Embryonic facial prominence (tissue), 1 donor: ENCODE data around the gene H6PD.

ENCODE experiments used
- DNase-seq: peaks from one replicate; pipeline ENCODE4 v3.0.0-alpha.2; 2016; ENCODE audit errors: extremely low spot score

H6PD gene

DNA sequence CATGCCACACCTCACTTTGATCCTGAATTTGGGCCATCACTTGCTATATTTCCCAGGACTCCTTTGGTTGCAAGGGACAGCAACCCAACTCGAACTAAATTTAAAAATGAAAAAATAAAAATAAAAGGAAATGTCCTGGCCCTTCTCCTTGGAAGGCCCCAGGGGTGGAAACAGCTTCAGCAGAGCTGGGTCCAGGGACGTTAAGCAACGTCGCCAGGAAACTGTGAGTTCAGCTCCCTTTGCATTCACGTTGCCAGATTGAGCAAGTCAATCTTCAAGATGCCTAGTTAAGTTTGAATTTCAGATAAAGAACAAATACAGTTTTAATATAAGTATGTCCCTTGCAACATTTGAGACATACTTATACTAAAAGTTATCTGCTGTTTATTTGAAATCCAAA is 43.5 kb downstream of the H6PD start:
- DNase-seq = no peak

DNA sequence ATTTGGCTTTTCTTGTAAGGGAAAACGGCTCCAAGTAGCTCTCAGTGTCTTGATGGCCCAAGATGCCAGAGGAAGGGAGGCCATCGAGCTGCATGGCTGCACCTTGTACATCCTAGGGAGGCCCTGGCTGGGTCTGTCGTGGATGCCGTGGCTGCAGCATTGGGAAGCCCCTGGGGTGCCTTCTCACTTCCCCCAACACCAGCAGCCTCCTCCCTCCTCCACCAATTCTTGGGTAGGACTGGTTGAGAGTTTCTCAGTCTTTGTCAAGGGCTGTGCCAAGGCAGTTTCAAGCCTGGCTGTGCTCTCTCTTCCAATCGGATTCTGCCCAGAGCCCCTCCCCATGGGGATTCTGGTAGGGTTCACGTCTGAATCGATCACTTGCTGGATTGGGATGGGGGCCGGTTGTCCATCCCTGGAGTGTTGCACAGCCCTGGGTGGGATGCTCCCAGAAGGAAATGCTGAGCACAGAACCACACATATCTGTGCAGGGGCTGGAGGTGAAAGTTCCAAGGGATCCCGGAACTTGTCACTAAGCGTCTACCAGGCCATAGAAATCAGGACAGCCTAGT is 44.1 kb downstream of the H6PD start:
- no peak for DNase-seq

DNA sequence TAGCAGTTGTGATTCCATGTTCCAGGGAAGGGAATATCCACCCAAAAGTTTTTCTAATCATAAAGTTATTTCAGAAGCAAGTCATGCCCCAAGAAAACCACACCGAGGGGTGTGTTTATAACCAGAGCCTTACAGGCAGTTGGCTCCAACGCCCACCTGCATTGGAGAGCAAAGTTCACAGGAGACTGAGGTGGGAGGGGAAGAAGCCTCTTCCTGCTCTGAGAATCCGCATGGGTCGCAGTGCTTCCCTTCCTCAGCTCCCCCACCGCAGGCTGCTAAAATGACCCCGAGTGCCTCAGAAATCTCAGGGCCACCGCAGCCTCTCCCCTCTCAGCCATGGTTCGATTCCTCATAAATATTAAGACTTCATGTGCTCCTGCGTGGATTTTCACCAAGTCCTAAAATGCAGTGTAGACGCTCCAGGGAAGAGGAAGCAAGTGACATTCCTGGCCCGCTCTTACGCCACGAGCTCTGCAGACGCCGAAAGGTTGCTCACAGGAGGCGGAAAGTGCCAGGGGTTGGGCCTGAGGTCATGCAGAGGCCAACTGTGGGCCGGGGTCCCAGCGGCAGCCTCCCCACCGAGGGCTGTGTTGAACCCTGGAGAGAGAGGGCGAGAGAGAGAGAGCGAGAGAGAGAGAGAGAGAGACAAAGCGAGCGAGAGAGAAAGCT is 44.7 kb downstream of the H6PD start:
- no peak for DNase-seq

DNA sequence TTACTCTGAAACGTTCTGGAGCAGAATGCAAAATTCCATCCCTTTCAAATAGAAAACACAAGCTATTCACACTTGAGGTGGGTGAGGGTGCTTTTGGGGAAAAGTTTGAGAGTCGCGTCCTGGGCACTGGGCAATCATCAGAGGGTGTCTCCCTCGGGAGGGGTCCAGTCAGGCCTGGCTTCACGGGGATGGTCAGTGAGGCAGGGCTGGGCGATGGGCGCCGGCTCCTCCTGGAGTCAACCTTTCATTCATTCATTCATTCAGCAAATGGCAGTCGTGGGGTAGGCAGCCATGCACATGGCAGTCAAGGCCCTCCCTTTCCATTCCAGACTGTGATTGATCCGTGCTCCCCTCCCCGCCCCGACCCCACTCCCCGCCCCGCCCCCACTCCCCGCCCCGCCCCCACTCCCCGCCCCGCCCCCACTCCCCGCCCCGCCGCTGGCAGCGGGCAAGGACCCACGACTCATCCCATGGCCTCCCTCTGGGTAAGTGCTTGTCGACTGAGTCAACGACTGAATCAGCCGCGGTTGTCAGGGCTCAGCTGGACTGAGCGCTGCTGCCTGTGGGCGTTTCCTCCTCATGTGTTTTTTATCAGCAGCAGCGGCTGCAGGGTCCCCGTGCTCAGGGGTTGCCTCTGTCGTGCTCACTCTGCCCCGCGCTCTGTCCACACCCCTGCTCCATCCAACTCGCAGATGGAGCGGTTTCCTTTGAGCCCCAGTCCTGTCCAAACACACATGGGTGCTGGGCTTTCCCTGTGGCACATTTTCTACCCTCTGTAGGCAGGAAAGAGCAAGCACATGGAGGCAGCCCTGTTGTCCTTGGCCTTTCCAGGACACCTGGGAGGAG is 45.7 kb downstream of the H6PD start:
- no peak for DNase-seq

DNA sequence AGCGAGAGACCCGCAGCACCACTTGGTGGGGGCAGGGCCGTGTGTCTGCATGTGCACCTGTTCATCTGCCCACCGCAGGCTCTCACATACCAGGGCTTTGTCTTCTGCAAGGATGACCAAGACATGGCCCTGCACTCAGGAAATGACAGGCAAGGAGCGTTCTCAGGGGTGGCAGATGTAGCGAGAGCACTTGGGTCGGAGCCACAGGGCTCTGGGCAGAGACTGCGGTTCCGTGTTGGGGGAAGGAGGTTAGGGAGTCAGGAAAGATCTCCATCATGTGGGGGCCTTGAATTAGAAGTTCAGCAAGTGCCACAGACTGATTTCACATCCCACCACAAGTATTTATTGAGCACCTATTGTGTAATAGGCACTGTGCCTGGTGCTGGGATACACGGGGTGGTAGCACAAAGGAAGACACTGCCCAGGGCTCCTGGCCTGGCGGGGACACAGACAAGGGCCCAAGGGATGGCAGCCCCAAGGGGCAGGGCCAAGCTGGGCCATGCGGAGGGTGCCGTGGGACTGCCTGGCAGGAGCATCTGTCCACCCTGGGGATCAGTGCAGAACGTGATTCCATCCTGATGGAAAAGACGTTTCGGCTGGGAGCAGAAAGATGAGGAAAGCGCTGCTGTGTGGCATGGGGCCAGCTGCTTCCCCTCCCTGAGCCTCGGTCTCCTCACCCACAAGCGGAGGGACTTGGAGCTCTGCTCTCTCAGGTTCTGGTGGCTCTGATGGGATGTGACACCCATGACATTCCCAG is 46.7 kb downstream of the H6PD start:
- DNase-seq = no peak

DNA sequence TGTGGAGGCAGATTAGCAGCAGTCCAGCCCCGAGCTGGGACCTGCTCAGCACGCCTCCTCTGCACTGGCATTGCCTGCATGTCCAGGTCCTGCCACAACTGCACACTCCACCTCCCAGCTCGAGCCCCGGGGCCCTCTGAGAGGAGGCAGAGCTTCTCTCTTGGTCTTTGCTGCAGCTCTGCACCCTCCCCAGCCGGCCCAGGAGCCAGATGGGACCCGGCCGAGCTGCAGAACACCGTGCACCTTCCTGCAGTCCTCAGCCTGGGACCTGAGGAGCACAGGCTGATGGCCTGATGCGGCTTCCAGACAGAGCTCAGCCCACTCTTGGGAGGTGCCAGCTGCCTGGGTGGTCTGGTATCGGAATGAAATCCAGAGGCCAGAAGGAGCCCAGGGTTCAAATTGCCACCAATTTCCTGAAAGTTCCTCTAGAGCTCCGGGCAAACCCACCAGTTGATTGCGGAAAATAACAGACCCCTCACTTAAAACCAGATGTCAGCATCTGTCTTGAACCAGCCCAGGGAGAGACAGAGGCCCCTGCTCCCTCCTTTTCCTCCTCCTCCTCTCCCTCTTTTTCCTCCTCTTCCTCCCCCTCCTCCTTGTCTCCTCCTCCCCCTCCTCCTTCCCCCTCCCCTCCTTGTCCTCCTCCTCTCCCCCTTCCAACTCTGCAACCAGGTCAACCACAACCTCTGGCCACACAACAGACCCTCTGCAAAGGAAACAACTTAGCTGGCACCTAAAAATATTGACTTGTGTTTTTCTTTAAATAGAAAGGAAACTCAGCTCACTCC is 47.5 kb downstream of the H6PD start:
- peak; percentile 63 for DNase-seq

DNA sequence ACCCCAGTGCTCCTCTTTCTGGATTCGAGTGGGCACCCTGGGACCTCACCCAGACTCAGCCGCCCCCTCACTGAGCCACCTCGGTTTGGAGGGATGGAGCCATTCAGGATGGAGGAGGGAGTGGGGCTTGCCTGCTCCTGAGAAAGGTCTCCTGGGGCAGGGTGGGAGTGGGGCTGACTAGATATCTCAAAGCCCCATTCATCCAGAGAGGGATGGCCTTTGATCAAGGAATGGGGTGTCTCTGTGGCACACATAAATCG is 48.1 kb downstream of the H6PD start:
- no peak for DNase-seq

DNA sequence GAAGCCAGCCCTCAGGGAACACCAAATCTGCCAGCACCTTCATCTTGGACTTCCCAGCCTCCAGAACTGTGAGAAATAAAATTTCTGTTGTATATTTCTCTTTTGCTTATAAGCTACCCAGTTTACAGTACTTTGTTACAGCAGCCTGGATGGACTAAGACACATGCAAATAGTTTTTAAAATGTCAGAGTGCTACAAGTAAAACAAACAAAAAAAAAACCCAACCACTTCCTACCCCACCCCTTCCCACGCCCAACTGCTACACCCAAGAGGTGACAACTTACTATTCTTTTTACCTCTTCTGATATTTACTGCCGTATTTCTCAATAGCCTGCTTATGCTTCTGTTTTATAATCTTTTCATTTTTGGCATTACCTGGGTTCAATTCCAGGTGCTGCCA is 49.5 kb downstream of the H6PD start:
- no peak for DNase-seq

DNA sequence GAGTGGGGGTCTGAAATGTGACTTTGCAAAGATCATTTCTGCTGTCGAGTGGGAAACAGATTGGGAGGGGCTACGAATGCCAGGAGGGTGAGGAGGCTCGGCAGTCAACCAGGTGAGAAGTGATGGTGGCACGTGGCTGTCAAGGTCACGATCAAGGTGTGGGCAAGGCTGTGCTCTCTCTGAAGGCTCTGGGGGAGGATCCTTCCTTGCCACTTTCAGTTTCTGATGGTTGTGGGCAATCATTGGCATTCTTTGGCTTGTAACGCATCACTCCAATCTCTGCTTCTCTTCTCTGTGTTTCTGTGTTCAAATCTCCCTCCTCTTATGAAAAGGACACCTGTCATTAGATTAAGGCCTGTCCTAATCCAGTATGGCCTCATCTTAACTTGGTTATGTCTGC is 52.0 kb downstream of the H6PD start:
- no peak for DNase-seq

DNA sequence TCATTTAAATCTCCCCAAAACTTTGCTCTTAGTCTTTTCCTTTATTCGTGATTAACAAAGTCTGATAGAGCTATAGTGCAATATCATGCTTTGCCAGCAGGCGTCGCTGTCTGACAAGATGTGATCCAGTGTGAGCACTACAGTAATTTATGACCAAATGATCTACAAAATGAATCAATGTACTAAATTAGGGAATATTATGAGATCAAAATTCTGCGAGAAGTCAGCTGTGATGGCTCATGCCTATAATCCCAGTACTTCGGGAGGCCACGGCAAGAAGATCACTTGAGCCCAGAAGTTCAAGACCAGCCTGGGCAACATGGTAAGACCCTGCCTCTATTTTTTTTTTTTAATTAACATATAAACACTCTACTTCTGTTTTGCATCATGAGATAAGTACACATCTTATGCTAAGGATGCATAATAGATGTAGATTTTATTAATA is 54.5 kb downstream of the H6PD start:
- no peak for DNase-seq

DNA sequence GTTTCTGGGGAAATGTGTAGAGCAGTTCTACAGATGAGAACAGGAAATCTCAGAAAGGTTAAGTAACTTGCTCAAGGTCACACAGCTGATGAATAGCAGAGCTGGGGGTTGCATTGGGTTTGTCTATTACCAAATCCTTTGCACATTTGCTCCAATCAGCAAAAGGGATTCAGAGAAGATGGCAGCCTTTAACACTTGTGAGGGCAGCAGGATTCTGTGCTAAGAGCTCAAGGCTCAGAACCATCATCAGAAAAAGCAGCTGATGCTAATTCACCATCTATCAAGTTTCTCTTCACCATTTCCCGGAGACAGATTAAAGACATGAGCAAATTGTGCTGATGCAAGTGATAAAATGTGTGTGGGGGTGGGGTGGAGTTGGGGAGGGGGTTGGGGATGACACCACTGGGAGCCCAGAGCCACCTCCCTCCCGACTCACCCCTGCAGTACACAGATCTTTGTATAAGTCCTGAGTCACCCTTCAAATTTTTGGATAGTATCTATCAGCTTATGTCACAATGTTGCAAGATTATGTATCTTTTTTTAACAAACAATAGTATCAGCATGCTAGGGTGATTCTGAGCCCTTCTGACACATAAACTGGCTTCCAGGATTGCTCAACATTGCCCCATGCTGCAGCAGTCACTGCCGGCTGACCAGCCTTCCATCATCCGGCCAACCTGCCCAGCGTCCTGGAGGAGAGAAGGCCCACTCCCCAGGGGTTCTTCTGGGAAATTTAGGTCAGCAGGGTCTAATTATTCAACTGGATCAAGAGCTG is 55.3 kb downstream of the H6PD start:
- no peak for DNase-seq

DNA sequence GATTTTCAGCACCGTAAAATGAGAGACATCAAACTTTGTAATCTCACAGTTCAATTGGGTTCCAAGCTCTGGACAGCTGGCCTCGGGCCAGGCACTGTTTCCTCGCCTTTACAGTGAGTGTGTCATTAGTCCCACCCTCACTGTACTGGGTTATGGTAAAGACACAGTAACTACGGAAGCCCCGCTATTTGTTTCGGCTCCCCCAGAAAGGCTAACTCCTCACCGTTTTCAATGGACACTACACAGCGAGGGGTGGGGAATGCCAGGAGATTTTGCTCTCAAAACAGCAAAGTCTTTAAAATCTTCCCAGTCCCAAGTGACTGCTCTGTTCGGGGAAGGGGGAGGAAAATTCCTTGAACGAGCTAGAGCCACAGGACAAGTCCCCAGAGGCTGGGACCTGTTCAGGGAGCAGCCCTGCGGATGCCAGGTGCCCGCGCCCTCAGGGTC is 57.4 kb downstream of the H6PD start:
- no peak for DNase-seq

DNA sequence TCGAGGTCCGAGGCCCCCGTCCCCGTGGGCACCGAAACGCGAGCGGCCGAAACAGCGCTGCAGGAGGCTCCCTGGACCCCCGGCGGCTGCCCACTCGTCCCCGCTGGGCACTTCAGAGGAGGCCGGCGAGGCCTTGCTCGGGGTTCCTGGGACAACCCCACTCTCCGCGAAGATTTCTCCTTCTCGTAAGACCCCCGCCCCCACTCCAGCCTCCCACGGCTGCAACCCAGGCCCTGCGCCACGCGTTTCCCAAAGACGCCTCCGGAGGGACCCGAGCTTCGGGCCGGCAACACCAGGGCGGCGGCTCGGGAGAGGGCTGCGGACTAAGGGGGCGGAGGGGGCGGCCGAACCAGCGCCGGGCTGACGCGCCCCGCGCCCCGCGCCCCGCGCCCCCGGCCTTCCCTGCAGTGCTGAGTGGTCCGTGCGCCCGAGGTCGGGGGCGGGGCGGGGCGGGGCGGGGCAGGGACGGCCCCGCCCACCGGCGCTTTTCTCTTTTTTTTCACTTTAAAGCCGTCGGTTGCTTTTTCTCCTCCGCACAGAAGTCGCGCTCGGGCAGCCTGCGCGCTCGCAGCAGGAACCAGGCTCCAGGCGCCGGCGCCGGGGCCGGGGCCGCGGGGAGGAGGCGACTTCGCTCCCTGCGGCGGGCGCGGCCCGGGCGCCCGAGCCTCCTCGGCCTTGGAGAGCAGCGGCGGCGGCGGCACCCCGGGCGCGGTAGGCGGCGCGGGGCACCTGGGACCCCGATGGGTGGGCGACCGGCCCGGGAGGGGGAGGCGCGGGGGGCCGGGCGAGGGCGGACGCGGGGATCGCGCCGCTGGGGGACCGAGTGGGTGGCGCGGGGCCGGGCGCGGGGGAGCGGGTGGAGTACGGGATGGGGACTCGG is 58.0 kb downstream of the H6PD start, which contains the start of gene SPSB1:
TSS of gene SPSB1 (plus strand) at position 534 of the 880 bp plus-strand sequence. CDS start 62,998 bp downstream, outside the sequence.
- DNase-seq = peak; percentile 58

DNA sequence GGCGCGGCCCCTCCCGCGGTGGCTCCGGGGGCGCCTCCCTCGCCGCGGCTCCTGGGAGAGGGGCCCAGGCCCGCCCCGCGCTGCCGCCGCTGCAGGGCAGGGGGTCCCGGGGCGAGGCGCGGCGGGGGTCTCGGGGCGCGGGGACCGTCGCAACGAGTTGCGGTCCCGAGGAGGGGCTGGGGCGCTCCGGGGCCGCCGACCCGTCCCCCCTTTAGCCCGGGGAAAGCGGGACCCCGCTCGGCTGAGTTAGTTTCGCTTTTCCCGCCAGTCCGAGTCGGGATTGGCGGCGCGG is 58.6 kb downstream of the H6PD start:
- DNase-seq = no peak

DNA sequence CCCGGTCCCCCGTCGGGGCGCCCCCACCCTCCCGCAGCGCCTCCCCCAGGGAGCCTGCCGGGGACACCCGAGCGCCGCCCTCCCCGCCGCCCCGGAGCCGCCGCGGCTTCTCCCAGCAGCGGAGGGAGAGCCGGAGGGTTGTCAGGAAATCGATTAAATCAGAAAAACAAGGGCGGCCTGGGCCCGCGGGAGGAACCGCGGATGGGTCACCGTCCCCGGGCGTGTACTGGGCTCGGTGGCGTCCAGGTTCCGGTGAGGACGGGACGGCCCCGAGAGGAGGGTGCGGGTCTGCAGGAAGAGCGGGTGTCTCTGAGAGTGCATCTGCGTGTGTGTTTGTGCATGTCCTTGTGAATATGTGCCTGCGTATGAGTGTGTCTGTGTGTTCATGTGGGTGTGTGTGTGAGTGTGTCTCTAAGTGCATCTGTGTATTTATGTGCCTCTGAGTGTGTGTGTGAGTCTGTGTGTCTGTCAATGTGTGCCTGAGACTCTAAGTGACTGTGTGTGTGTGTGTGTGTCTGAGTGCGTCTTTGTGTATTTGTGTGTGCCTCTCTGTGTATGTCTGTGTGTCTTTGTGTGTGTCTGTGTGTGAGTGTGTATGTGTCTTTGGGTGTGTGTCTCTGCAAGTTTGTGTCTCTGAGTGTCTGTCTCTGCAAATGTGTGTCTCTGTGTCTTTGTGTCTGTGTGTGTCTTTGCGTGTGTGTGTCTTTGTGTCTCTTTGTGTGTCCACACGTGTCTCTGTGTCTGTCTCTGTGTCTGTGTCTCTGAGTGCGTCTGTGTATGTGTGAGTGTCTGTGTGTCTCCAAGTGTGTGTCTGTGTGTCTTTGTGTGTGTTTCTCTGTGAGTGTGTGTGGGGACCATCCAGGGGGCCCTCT is 59.2 kb downstream of the H6PD start:
- no peak for DNase-seq

DNA sequence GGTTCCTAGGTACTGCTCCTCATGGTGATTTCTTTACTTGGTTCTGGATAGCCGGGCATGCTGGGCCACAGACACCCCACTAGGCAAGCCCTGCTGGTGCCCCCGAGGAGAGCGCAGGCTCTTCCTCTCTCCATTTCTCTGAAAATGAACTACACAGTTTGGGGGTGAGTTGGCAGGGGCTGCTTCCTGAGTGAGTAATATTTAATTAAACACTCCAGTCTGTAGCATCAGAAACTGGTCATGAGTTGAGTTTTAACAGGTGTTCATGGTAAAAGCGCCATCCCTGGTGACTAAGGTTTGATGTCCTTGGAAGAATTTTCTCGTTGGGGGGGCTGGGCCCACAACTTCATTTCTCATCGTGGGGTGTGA is 59.8 kb downstream of the H6PD start:
- no peak for DNase-seq

DNA sequence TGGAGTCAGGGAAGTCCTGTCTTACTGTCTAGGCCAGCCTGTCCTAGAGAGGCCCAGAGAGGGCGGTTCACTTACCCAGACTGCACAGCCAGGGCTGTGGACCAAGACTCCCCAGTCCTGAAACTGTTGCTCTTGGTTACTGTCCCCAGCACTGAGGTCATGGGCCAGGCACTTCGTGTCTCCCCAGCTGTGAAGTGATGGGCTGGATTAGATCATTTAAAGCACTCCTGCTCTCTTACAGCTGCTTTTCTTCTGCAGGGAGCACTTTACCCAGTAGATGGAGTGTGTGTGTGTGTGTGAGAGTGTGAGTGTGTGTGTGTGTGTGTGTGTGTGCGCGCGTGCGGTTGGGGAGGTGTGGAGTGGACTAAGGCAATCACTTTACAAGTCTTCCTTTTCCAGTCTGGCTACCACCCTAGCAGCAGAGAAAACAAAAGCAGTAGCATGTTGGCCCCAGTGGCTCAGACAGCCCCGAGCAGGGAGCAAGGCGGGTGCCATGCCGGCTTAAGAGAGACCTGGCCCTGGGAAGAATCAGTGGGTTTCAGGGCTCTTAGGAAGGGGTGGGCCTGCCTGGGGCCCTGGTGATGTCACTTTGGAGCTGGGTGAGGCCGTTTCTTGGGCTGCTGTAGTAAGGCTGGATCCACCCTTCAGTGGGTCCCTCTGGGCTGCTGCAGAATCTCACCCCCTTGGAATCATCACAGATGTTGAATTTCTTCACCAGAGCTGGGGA is 60.5 kb downstream of the H6PD start:
- DNase-seq = no peak

DNA sequence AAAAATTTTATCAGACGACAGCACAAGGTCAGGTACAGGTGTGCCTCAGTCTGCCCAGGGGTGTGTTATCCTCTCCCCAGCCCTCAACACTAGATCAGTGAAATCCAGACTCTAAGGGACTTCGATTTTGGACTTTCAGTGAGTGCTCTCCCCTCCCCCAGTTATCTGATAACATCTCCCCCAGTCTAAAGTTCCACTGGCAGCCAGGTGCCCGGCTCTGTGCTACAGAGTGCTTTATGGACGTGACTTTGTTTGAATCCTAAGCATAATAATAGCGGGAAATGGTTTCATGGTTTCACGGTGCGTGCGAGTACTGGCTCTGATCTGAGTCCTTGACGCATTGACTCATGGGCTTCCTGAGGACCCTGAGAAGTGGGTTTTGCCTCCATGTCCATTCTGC is 61.3 kb downstream of the H6PD start:
- DNase-seq = no peak
